Osteoblast (primary cell): ENCODE measurements around the gene RGS10. TPM values are rescaled to one million over a fixed set of nuclear protein-coding genes. Genes with fewer than 3 reads are reported as not detected.
A peak's percentile ranks its signal among the peaks of the same experiment; 100 is the strongest.

ENCODE experiments used
- DNase-seq: peaks from one replicate; pipeline ENCODE4 v3.0.0; 2011; ENCODE audit warnings: low spot score, mixed read lengths; ENCODE audit not compliant: insufficient read length; ENCODE audit errors: missing footprints
- H2AFZ ChIP-seq: 2 replicates; pipeline ENCODE4 v1.6.0; 2011; ENCODE audit warnings: mild to moderate bottlenecking, low read length
- H3K27ac ChIP-seq: 2 replicates; pipeline ENCODE4 v1.5.1; 2011; ENCODE audit warnings: mild to moderate bottlenecking, low read depth, low read length, moderate library complexity
- H3K27me3 ChIP-seq: 2 replicates; pipeline ENCODE4 v1.6.0; 2012; ENCODE audit warnings: mild to moderate bottlenecking, control low read depth, inconsistent platforms, low read length, moderate library complexity; ENCODE audit not compliant: insufficient read depth
- H3K36me3 ChIP-seq: 2 replicates; pipeline ENCODE4 v1.5.1; 2011; ENCODE audit warnings: mild to moderate bottlenecking, low read length, control low read depth, moderate library complexity; ENCODE audit not compliant: insufficient read depth
- H3K4me1 ChIP-seq: 2 replicates; pipeline ENCODE4 v1.5.1; 2011; ENCODE audit warnings: mild to moderate bottlenecking, low read length, control low read depth, moderate library complexity; ENCODE audit not compliant: insufficient read depth
- H3K4me2 ChIP-seq: 2 replicates; pipeline ENCODE4 v1.6.0; 2011; ENCODE audit warnings: mild to moderate bottlenecking, low read length; ENCODE audit not compliant: insufficient read depth
- H3K4me3 ChIP-seq: fragments of 200-600 bp; sonication (generic); 3 replicates; pipeline ENCODE4 v1.5.1; 2012; ENCODE audit warnings: mild to moderate bottlenecking, low read length, inconsistent platforms; ENCODE audit not compliant: insufficient read depth
- H3K79me2 ChIP-seq: 2 replicates; pipeline ENCODE4 v1.6.0; 2012; ENCODE audit warnings: mild to moderate bottlenecking, low read length, control low read depth, inconsistent platforms; ENCODE audit not compliant: insufficient read depth
- H3K9me3 ChIP-seq: 2 replicates; pipeline ENCODE4 v1.5.1; 2011; ENCODE audit warnings: low read depth, low read length, control low read depth
- H4K20me1 ChIP-seq: 2 replicates; pipeline ENCODE4 v1.6.0; 2012; ENCODE audit warnings: mild to moderate bottlenecking, low read length, control low read depth; ENCODE audit not compliant: insufficient read depth
- total RNA-seq: library from RNA; depleted of rRNA; stranded (reverse); fragments of >200 nt; gene quantifications from 2 replicates; pipeline ENCODE4 v1.2.3, GENCODE V29; 2012
- TF ChIP-seq, protein P1 (sequence below): IDR thresholded peaks from 2 replicates; pipeline ENCODE4 v1.5.1; 2011; ENCODE audit warnings: mild to moderate bottlenecking, low read depth, low read length, moderate library complexity; ENCODE audit errors: extremely low read depth

Gene RGS10, protein sequence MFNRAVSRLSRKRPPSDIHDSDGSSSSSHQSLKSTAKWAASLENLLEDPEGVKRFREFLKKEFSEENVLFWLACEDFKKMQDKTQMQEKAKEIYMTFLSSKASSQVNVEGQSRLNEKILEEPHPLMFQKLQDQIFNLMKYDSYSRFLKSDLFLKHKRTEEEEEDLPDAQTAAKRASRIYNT
- total RNA-seq: 24.5 and 29.3 TPM in 2 replicates

DNA sequence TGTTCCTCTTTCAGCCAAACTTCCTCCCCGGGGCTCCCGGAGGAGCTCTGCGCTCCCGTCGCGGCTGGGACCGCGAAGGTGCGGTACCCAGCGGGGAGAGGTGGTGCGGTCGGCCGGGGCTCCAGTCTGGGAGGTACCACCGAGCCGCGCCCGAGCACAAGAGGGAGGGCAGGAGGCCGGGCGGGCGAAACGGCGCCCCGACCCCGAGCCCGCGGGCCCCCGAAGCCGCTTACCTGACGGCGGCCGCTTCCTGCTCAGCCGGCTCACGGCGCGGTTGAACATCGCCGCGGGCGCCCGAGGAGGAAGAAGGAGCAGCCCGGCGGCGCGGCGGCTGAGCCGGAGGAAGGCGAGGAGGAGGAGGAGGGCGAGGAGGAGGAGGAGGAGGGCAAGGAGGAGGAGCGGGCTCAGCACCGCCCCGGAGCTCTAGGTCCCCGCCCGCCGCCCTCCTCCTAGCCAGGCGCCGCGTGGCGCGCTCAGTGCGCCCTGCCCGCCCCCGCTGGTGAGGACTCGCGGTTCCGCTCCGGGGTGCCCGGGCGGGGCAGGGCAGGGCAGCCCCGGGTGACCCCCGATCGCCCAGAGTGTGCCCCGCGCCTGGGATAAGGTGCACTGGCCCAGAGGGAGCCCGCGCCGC is at the start of gene RGS10:
RGS10 (minus strand) TSS at position 363 of the 631 bp plus-strand sequence; CDS start at position 282, 81 bp downstream.
- Histone ChIP-seq H3K79me2 (peaks cover 45% of the 10 kb centered on the region), H2AFZ (peak within 1 kb of the TSS; percentile 74), H3K4me2 (peak within 1 kb of the TSS; percentile 88), H3K27ac (no peak within 1 kb of the TSS), H3K27me3 (no peaks in the 10 kb centered on the region), H3K4me3 (peak within 1 kb of the TSS; percentile 84), H3K36me3 (no peaks in the 10 kb centered on the region), H4K20me1 (peaks cover 26% of the 10 kb centered on the region), H3K4me1 (peaks cover 25% of the 10 kb centered on the region), H3K9me3 (no peaks in the 10 kb centered on the region)
- peak; percentile 97 for DNase-seq
- TF ChIP-seq, protein P1, sequence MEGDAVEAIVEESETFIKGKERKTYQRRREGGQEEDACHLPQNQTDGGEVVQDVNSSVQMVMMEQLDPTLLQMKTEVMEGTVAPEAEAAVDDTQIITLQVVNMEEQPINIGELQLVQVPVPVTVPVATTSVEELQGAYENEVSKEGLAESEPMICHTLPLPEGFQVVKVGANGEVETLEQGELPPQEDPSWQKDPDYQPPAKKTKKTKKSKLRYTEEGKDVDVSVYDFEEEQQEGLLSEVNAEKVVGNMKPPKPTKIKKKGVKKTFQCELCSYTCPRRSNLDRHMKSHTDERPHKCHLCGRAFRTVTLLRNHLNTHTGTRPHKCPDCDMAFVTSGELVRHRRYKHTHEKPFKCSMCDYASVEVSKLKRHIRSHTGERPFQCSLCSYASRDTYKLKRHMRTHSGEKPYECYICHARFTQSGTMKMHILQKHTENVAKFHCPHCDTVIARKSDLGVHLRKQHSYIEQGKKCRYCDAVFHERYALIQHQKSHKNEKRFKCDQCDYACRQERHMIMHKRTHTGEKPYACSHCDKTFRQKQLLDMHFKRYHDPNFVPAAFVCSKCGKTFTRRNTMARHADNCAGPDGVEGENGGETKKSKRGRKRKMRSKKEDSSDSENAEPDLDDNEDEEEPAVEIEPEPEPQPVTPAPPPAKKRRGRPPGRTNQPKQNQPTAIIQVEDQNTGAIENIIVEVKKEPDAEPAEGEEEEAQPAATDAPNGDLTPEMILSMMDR: no peak

DNA sequence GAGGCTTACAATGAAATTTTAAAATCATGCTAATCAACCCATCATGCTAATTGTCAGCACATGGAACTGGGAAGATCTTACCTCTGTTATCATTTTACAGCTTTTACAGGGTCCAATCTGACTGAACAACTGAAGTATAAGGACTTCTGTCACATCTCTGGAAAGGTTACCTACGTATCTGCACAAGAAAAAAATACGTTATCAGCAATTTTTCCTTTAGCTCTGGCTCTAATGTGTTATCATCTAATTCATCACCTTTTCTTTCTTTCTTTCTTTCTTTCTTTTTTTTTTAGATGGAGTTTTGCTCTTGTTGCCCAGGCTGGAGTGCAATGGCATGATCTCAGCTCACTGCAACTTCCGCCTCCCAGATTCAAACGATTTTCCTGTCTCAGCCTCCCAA is 45.6 kb upstream of the RGS10 start:
- DNase-seq: no peak
- no peak overlapping the region for H3K4me3 ChIP-seq
- peaks cover 55% of the 10 kb centered on the region for H4K20me1 ChIP-seq
- H3K27ac ChIP-seq: no peak overlapping the region
- no peak overlapping the region for H2AFZ ChIP-seq
- H3K9me3 ChIP-seq: no peaks in the 10 kb centered on the region
- peaks cover 41% of the 10 kb centered on the region for H3K36me3 ChIP-seq
- no peaks in the 10 kb centered on the region for H3K27me3 ChIP-seq
- H3K4me1 ChIP-seq: peaks cover 10% of the 10 kb centered on the region
- no peak overlapping the region for H3K4me2 ChIP-seq
- TF ChIP-seq, protein P1: no peak
- H3K79me2 ChIP-seq: peaks cover 97% of the 10 kb centered on the region

DNA sequence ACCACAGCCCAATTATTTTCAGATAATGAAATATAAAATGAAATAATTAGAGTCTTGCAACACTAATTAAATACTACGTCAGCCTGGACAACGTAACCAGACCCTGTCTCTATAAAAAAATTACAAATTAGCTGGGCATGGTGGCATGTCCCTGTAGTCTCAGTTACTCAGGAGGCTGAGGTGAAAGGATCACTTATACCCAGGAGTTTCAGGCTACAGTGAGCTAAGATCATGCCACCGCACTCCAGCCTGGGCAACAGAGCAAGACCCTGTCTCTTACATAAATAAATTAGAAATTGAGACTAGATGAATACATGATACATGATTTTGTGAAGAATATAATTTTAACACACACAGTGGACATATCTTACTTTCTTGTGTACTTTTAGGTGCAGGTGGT is 35.8 kb upstream of the RGS10 start:
- H3K27ac ChIP-seq: no peak overlapping the region
- H3K36me3 ChIP-seq: peaks cover 82% of the 10 kb centered on the region
- DNase-seq: no peak
- no peak overlapping the region for H2AFZ ChIP-seq
- H3K27me3 ChIP-seq: no peaks in the 10 kb centered on the region
- peaks cover 12% of the 10 kb centered on the region for H4K20me1 ChIP-seq
- H3K4me2 ChIP-seq: no peak overlapping the region
- H3K79me2 ChIP-seq: peaks cover 15% of the 10 kb centered on the region
- TF ChIP-seq, protein P1: no peak
- H3K4me1 ChIP-seq: no peaks in the 10 kb centered on the region
- no peaks in the 10 kb centered on the region for H3K9me3 ChIP-seq
- H3K4me3 ChIP-seq: no peak overlapping the region

DNA sequence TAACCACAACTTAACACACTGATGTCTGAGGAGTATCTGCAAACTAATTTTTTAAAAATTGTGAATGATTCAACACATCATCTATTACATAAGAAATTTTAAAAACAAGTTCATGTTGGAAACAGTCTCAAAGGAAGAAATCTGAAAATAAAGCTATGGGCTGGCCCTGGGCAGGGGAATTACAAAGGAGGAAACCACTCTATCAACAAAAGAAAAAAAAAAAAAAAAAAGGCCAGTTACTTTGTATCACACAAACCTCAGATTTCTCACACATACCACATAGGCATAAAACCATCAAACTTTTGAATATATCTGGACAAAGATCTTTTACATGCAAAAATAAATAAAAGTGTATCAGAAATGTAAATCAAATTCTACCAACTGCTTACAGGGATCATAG is 33.5 kb upstream of the RGS10 start:
- Histone ChIP-seq H3K27ac (no peak overlapping the region), H3K4me3 (no peak overlapping the region), H3K36me3 (peaks cover 61% of the 10 kb centered on the region), H3K27me3 (no peaks in the 10 kb centered on the region), H3K4me2 (no peak overlapping the region), H3K9me3 (no peaks in the 10 kb centered on the region), H2AFZ (no peak overlapping the region), H4K20me1 (no peaks in the 10 kb centered on the region), H3K79me2 (no peaks in the 10 kb centered on the region), H3K4me1 (no peaks in the 10 kb centered on the region)
- TF ChIP-seq, protein P1: no peak
- DNase-seq: no peak
